ENCODE data around the gene LDAH.

- no peak for TF ChIP-seq CTCF (conservative IDR thresholded peaks at IDR 0.05)
- no peak for TF ChIP-seq ZFX (IDR thresholded peaks at IDR 0.05)
Observed at GRCh38 chr2:20771299-20771698, 51.6 kb downstream of the LDAH start.
